Thymus (tissue), 11 donors: ENCODE data around the gene CTNNA1. TPM values are rescaled to one million over a fixed set of nuclear protein-coding genes. Genes with fewer than 3 reads are reported as not detected.
A peak's percentile ranks its signal among the peaks of the same experiment; 100 is the strongest.

Source experiments
- DNase-seq, 9 donors: peaks; one replicate each; pipeline ENCODE4 v3.0.0-alpha.2; 2013; ENCODE audit warnings: low spot score in 9 of 9, low read depth in 6 of 9, missing footprints in 1 of 9
- H3K27ac ChIP-seq, 2 donors: one replicate each; pipeline ENCODE4 v1.5.1; 2013; ENCODE audit warnings: control low read depth in 1 of 2, low read depth in 1 of 2, low read length in 1 of 2, mild to moderate bottlenecking in 1 of 2, moderate library complexity in 1 of 2
- H3K27me3 ChIP-seq, 2 donors: one replicate each; pipeline ENCODE4 v1.5.1; 2013; ENCODE audit warnings: low read length in 1 of 2; ENCODE audit not compliant: control insufficient read depth in 2 of 2, insufficient read depth in 1 of 2
- H3K36me3 ChIP-seq, 2 donors: one replicate each; pipeline ENCODE4 v1.5.1; 2013; ENCODE audit warnings: low read length in 1 of 2, mild to moderate bottlenecking in 1 of 2, moderate library complexity in 1 of 2; ENCODE audit not compliant: control insufficient read depth in 2 of 2, insufficient read depth in 2 of 2
- H3K4me1 ChIP-seq, 2 donors: one replicate each; pipeline ENCODE4 v1.5.1; 2013; ENCODE audit warnings: low read length in 2 of 2; ENCODE audit not compliant: control insufficient read depth in 2 of 2, insufficient read depth in 2 of 2
- H3K4me3 ChIP-seq, 2 donors: one replicate each; pipeline ENCODE4 v1.5.1; 2013; ENCODE audit warnings: low read length in 2 of 2, control low read depth in 1 of 2, mild to moderate bottlenecking in 1 of 2
- H3K9me3 ChIP-seq, 2 donors: one replicate each; pipeline ENCODE4 v1.5.1; 2013; ENCODE audit warnings: low read length in 1 of 2, mild to moderate bottlenecking in 1 of 2; ENCODE audit not compliant: control insufficient read depth in 2 of 2, insufficient read depth in 1 of 2
- WGBS: extraction: QIAGEN DNeasy Blood & Tissue Kit; methylation state at CpG from one replicate; pipeline ENCODE4 v1.1.7; 2013; 5-methylcytosine and 5-hydroxymethylcytosine counted together
- polyA plus RNA-seq: library from polyadenylated mRNA; stranded (reverse); fragments of 200-250 nt; gene quantifications from one replicate; pipeline ENCODE4 v1.2.3, GENCODE V29; 2013
- total RNA-seq: library from RNA; stranded (reverse); fragments of 120-200 nt; gene quantifications from one replicate; pipeline ENCODE4 v1.2.4, GENCODE V29; 2013
- donor health status: healthy.

The CTNNA1 gene
- total and polyA plus RNA-seq, 2 donors = 53.4 to 67.1 TPM

- no peak for DNase-seq
- Histone ChIP-seq H3K27ac (no peak overlapping the region), H3K36me3 (peaks cover 2 to 7% of the 10 kb centered on the region in 2 donors), H3K4me1 (peaks cover 5 to 27% of the 10 kb centered on the region in 2 donors), H3K9me3 (no peaks in the 10 kb centered on the region), H3K4me3 (no peak overlapping the region), H3K27me3 (no peaks in the 10 kb centered on the region)
- 97% methylated on average over 14 of the region's 14 CpGs for WGBS
Observed at GRCh38 chr5:138950421-138951031, 197.3 kb downstream of the CTNNA1 start.

GRCh38 chr5:138951091-138951985 is 198.1 kb downstream of the CTNNA1 start:
- WGBS = 96% methylated on average over 18 of the region's 18 CpGs
- no peaks in the 10 kb centered on the region for H3K9me3 ChIP-seq
- H3K27ac ChIP-seq = no peak overlapping the region
- no peak for DNase-seq
- no peaks in the 10 kb centered on the region for H3K27me3 ChIP-seq
- H3K36me3 ChIP-seq = peaks cover 2 to 7% of the 10 kb centered on the region in 2 donors
- peaks cover 5 to 27% of the 10 kb centered on the region in 2 donors for H3K4me1 ChIP-seq
- H3K4me3 ChIP-seq = no peak overlapping the region

GRCh38 chr5:138951986-138952735 is 198.9 kb downstream of the CTNNA1 start:
- Histone ChIP-seq H3K4me1 (peaks cover 5 to 27% of the 10 kb centered on the region in 2 donors), H3K36me3 (peaks cover 1 to 2% of the 10 kb centered on the region in 2 donors), H3K27ac (no peak overlapping the region), H3K4me3 (no peak overlapping the region), H3K9me3 (no peaks in the 10 kb centered on the region), H3K27me3 (no peaks in the 10 kb centered on the region)
- 89% methylated on average over 17 of the region's 17 CpGs for WGBS
- DNase-seq = no peak

GRCh38 chr5:138952962-138953361 is 199.7 kb downstream of the CTNNA1 start:
- no peak for DNase-seq
- Histone ChIP-seq H3K27me3 (no peaks in the 10 kb centered on the region), H3K4me3 (no peak overlapping the region), H3K9me3 (no peaks in the 10 kb centered on the region), H3K36me3 (no peaks in the 10 kb centered on the region), H3K4me1 (peaks cover 5 to 25% of the 10 kb centered on the region in 2 donors), H3K27ac (no peak overlapping the region)
- 13% methylated on average over 6 of the region's 6 CpGs for WGBS

GRCh38 chr5:138953387-138954256 is 200.4 kb downstream of the CTNNA1 start:
- no peaks in the 10 kb centered on the region for H3K9me3 ChIP-seq
- peaks cover 5 to 21% of the 10 kb centered on the region in 2 donors for H3K4me1 ChIP-seq
- no peak overlapping the region for H3K4me3 ChIP-seq
- no peaks in the 10 kb centered on the region for H3K27me3 ChIP-seq
- WGBS = 34% methylated on average over 14 of the region's 14 CpGs
- DNase-seq = peak in 7 of 9 donors; percentile 18 to 65 (median 35)
- no peaks in the 10 kb centered on the region for H3K36me3 ChIP-seq
- H3K27ac ChIP-seq = no peak overlapping the region

- Histone ChIP-seq H3K9me3 (no peaks in the 10 kb centered on the region), H3K4me3 (no peak overlapping the region), H3K27me3 (no peaks in the 10 kb centered on the region), H3K36me3 (no peaks in the 10 kb centered on the region), H3K4me1 (peaks cover 5 to 21% of the 10 kb centered on the region in 2 donors), H3K27ac (no peak overlapping the region)
- no peak for DNase-seq
- WGBS = 97% methylated on average over 4 of the region's 4 CpGs
Observed at GRCh38 chr5:138954257-138955012, 201.2 kb downstream of the CTNNA1 start.

GRCh38 chr5:138955013-138955660 is 201.9 kb downstream of the CTNNA1 start:
- Histone ChIP-seq H3K9me3 (no peaks in the 10 kb centered on the region), H3K4me1 (peaks cover 5 to 21% of the 10 kb centered on the region in 2 donors), H3K36me3 (no peaks in the 10 kb centered on the region), H3K27ac (no peak overlapping the region), H3K27me3 (no peaks in the 10 kb centered on the region), H3K4me3 (no peak overlapping the region)
- 98% methylated on average over 12 of the region's 12 CpGs for WGBS
- DNase-seq = no peak
